NCI-H1105 treated with DMSO at 0.1 percent for 48 hours (cell line): ENCODE data around the gene IGF2R.
"Not testable (repeated sequence)": the region's sequence is repeated elsewhere in the genome, so short reads cannot be mapped to it uniquely, and the experiment has no call there.

Source experiments
- DNase-seq: peaks from one replicate; lab custom pipeline; 2025; lab: John Stamatoyannopoulos, UW

IGF2R gene

GRCh38 chr6:160122744-160123143 lies 153.9 kb downstream of the IGF2R start:
- DNase-seq: no peak

DNA sequence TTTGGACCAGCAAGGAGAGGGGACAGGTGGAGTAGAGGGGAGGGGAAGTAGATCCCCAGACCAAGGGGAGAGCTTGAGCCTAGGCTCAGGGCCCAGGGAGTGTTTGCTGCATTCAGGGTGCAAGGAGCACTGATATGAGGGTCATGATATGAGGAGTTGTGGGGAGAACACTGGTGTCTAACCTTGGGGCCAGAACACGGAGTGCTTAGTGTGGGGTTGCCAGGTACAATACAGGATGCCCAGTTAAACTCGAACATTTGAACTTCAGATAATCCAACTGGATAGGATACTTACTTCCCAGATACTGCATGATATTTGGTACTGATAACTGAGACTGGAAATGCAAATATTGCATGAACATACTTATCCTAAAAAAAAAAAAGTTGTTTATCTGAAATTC lies 155.1 kb downstream of the IGF2R start:
- no peak for DNase-seq

DNA sequence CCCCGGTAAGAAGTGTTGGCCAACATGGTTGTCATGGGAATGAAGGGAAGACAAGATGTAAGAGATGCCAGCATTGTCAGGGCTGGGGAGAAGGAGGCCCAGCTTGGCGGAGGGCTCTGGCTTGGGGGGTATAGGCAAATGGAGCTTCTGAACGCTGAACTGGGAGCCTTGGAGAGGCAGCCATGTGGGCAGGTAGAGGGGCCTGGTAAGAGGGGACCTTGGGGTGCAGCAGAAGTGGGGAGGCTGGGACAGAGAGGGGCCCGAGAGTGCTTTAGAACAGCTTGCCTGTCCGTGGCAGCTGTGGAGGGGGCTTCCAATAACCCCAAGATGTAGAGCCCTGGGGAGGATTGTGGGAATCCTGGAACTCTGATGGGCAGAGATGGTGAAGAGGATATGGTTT lies 155.7 kb downstream of the IGF2R start:
- DNase-seq: no peak

GRCh38 chr6:160125105-160125504 lies 156.2 kb downstream of the IGF2R start:
- not testable (repeated sequence) for DNase-seq

DNA sequence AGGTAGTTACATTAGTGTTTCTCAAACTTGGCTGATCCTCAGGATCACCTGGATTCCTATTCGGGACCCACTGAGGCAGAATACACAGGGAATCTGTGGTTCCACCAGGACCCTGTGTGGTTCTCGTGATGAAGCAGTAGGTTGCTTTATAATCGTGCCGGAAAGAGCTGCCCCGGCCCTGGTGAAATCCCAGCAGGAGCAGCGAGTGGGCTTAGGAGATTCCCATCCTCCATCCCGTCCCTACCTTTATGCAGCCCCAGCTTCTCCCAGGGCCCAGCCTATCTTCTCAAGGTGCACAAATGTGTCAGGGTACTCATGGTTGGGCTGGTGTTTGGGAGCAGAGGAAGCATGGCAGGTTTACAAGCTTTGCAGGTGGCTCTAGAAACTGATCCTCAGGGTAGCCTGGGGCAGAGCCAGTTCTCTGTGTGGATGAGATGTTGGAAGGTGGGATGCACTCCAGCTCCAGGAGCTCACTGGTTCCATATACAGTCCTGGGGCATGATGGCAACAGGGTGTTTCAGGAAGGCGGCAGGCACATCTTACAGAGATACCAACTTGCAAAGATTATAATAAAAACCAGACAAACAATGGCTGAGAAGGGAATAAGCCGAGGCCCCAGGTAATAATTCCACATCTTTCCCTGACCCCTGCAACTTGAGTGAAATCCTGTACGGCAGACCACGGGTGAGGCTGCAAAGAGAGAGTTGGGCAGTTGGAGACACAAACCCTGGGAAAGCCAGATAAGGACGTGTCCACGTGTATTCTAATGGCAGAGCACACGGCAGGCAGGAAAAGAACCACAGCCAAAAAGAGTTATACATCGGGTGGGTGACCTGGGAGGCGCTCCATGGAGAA lies 158.6 kb downstream of the IGF2R start:
- DNase-seq: no peak

GRCh38 chr6:160128125-160128683 lies 159.3 kb downstream of the IGF2R start:
- DNase-seq: no peak

- no peak for DNase-seq
Observed at GRCh38 chr6:160128879-160129516, 160.1 kb downstream of the IGF2R start.

DNA sequence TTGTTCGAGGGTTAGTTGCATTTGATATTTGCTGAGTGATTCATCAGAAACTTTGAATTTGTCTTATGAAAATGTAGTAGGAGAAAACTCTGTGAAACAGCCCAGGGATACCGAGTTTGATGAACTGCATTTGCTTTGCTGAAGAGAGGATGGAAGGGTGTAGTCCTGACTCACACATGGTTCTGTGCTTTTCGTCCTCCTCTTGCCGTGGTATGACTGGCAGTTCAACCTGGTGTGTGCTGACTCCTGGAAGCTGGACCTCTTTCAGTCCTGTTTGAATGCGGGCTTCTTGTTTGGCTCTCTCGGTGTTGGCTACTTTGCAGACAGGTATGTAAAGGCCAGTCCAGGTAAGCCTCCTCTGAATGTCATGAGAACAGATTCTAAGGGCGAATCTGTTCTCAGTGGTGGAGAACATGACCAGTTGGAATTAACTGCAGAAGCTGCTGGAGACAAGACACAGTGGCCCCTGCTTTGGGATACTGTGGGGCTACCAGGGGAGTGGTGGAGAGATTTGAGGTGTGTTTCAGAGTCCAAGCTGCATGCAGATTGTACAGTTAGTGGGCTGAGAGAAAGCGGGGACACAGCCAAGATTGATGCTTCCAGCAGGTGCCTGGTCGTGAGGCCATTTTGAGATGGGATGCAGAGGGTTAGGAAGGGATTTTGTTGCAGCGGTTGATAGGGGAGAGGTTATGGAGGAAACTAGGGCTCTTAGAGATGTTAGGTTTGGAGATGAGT lies 161.2 kb downstream of the IGF2R start:
- no peak for DNase-seq

DNA sequence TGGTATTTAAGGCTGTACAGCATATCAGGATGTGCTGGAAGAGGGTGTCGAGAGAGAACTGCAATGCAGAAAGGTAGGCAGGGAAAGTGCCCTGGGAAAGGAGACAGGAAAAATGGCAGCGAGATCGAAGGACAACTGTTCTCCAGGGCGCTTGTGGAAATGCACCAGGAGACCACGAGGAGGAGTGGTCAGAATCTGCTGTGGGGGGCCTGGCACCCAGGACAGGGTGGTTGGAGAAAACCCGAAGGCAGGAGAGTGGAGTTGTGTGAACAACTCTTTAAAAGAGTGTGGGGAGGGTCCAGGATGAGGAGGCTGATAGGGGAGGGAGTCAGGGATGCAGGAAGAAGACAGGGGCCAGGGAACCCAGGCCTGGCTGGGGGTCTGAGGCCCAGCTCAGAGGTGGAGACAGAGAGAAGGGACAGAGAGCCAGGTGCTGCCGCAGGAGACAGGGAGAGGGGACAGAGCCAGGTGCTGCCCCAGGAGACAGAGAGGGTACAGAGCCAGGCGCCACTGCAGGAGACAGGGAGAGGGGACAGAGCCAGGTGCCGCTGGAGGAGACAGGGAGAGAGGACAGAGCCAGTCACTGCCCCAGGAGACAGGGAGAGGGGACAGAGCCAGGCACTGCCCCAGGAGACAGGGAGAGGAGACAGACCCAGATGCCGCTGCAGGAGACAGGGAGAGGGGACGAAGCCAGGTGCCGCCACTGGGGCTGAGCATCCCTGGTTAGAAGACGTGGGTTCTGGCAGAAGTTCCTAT lies 162.0 kb downstream of the IGF2R start:
- DNase-seq: no peak

- DNase-seq: no peak
Observed at GRCh38 chr6:160131636-160132296, 162.9 kb downstream of the IGF2R start.

DNA sequence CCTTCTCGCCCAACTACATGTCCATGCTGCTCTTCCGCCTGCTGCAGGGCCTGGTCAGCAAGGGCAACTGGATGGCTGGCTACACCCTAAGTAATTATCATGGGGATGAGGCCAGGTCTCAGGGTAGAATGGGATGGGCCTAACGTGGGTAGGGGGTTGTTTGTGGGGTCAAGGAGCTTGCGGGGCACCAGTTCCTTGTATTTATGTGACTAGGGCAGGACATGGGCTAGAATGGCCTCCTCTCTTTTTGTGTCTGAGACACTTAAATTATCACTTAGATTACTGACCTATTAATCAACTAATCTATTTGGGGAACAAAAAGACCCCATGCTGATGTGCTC lies 163.4 kb downstream of the IGF2R start:
- DNase-seq: no peak

GRCh38 chr6:160132776-160133338 lies 164.0 kb downstream of the IGF2R start:
- DNase-seq: no peak

- DNase-seq: no peak
Observed at GRCh38 chr6:160133441-160134336, 164.8 kb downstream of the IGF2R start.

- DNase-seq: not testable (repeated sequence)
Observed at GRCh38 chr6:160134337-160134751, 165.5 kb downstream of the IGF2R start.

- no peak for DNase-seq
Observed at GRCh38 chr6:160134779-160135547, 166.1 kb downstream of the IGF2R start.

DNA sequence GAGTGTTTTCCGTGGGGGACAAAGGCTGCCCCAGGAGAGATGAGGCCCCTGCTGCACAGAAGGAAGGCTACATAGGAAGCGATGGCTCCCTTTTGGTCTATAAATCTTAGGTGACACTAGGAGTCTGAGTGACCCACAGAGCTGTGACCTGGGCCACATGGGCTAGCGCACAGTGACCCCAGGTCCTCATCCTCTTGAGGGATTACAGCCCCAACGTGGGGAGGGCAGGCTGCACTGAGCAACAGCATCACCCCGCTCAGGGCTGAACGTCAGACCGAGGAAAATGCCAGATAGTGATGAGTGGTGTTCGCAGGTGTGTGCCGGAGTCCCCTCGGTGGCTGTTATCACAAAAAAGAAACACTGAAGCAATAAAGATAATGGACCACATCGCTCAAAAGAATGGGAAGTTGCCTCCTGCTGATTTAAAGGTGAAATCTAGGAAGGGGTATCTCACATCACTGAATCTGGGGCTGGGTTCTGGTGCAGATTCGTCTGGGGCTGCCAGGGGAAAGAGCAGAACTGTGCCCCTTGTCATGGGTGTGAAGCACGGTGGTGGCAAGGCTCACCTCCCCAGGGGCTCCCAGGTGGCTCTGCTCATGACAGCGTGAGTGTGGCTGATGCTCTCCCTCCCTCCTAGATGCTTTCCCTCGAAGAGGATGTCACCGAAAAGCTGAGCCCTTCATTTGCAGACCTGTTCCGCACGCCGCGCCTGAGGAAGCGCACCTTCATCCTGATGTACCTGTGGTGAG lies 167.2 kb downstream of the IGF2R start:
- DNase-seq: no peak

DNA sequence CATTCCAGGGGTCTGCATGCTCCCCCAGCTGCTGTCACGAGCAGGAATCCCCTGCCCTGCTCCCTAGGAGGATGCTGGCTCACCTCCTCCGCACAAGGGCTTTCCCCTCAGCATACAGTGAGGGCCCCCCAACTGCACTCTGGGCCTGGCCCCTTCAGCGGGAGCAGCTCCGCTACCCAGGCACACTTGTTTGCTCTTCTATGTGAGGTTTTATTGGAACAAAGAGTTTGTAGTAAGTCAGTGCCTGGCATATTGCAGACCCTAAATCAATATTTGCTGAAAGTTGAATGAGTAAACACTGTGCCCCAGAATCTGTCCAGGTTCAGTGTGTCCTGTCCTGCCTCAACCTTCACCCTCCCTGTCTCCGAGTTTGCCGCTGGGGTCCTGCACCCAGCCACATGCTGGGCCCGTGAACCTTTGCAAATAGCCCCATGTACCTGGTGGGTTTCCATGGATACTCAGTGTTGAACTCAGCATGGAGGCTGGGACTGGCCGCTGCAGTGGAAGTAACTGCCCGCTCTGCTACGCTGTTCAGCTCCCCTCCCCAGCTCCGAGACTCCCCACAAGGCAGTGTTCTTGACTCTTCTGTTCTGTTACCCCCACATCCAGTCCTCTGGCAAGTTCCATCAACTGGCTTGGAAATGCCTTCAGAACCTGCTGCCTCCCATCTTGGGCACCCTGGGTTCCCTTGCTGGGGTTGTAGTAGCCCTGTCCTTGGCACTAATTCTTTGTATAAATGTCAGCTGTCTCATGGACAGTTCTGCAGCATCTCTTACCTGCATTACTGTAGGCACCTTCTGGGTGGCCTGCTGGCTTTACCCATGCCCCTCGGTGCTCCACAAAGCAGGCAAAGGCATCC lies 168.5 kb downstream of the IGF2R start:
- DNase-seq: no peak
